DND-41 (cell line): ENCODE data around the gene ASIC3.

Experiments
- ATAC-seq: fragments of 200-7000 bp; cut with Tn5 transposase; 3 replicates; pipeline ENCODE4 v1.9.1; 2021; ENCODE audit warnings: low read depth; ENCODE audit not compliant: insufficient read depth
- DNase-seq: peaks from one replicate; pipeline ENCODE4 v3.0.0-alpha.2; 2020
- H2AFZ ChIP-seq: 2 replicates; pipeline ENCODE4 v1.6.0; 2012; ENCODE audit warnings: low read depth, low read length
- H3K27ac ChIP-seq: 2 replicates; pipeline ENCODE4 v1.5.1; 2012; ENCODE audit warnings: low read length, inconsistent platforms
- H3K27me3 ChIP-seq: fragments of 200-600 bp; sonication (generic); 2 replicates; pipeline ENCODE4 v1.6.0; 2012; ENCODE audit warnings: low read length, mild to moderate bottlenecking, inconsistent platforms; ENCODE audit not compliant: insufficient read depth, poor library complexity
- H3K36me3 ChIP-seq: 2 replicates; pipeline ENCODE4 v1.5.1; 2012; ENCODE audit warnings: low read length, inconsistent platforms; ENCODE audit not compliant: insufficient read depth
- H3K4me1 ChIP-seq: 2 replicates; pipeline ENCODE4 v1.5.1; 2012; ENCODE audit warnings: mild to moderate bottlenecking, low read length; ENCODE audit not compliant: insufficient read depth
- H3K4me2 ChIP-seq: 2 replicates; pipeline ENCODE4 v1.6.0; 2012; ENCODE audit warnings: mild to moderate bottlenecking, moderate library complexity, low read length, inconsistent platforms; ENCODE audit not compliant: insufficient read depth
- H3K4me3 ChIP-seq, 2 experiments: fragments of 200-600 bp in 1 of 2; shearing (Covaris generic) in 1 of 2; 2 replicates each; pipeline ENCODE4 v1.5.1; 2012 to 2016; ENCODE audit warnings: inconsistent platforms in 2 of 2, low read length in 2 of 2, mild to moderate bottlenecking in 2 of 2, low read depth in 1 of 2, moderate library complexity in 1 of 2
- H3K79me2 ChIP-seq: 2 replicates; pipeline ENCODE4 v1.6.0; 2012; ENCODE audit warnings: low read length, inconsistent platforms; ENCODE audit not compliant: insufficient read depth
- H3K9ac ChIP-seq: 2 replicates; pipeline ENCODE4 v1.6.0; 2012; ENCODE audit warnings: low read depth, mild to moderate bottlenecking, inconsistent platforms, low read length, moderate library complexity
- H3K9me3 ChIP-seq: 2 replicates; pipeline ENCODE4 v1.5.1; 2012; ENCODE audit warnings: low read length, moderate library complexity, mild to moderate bottlenecking, inconsistent platforms; ENCODE audit not compliant: insufficient read depth, severe bottlenecking
- H4K20me1 ChIP-seq: 2 replicates; pipeline ENCODE4 v1.6.0; 2012; ENCODE audit warnings: low read length; ENCODE audit not compliant: insufficient read depth
- EZH2 ChIP-seq: IDR thresholded peaks from 3 replicates; pipeline ENCODE4 v1.6.1; 2012; ENCODE audit warnings: borderline replicate concordance, low read depth, mild to moderate bottlenecking, moderate library complexity, low read length, inconsistent platforms; ENCODE audit not compliant: severe bottlenecking
- TF ChIP-seq, protein P1 (sequence below): IDR thresholded peaks from 2 replicates; pipeline ENCODE4 v1.5.1; 2012; ENCODE audit warnings: borderline replicate concordance, low read length, moderate library complexity, mild to moderate bottlenecking; ENCODE audit not compliant: poor library complexity, severe bottlenecking; ENCODE audit errors: extremely low read depth

ASIC3 gene

GRCh38 chr7:151014950-151015349 lies 33.4 kb upstream of the ASIC3 start:
- no peak overlapping the region for H3K9ac ChIP-seq
- no peaks in the 10 kb centered on the region for H4K20me1 ChIP-seq
- H3K9me3 ChIP-seq, result no peaks in the 10 kb centered on the region
- H3K79me2 ChIP-seq, result no peaks in the 10 kb centered on the region
- ATAC-seq, result no peak
- no peak for TF ChIP-seq EZH2
- no peak overlapping the region for H3K4me3 ChIP-seq
- no peak for DNase-seq
- no peaks in the 10 kb centered on the region for H3K36me3 ChIP-seq
- H3K27ac ChIP-seq, result no peak overlapping the region
- H3K27me3 ChIP-seq, result no peaks in the 10 kb centered on the region
- H3K4me2 ChIP-seq, result no peak overlapping the region
- H2AFZ ChIP-seq, result no peak overlapping the region
- peaks cover 17% of the 10 kb centered on the region for H3K4me1 ChIP-seq

DNA sequence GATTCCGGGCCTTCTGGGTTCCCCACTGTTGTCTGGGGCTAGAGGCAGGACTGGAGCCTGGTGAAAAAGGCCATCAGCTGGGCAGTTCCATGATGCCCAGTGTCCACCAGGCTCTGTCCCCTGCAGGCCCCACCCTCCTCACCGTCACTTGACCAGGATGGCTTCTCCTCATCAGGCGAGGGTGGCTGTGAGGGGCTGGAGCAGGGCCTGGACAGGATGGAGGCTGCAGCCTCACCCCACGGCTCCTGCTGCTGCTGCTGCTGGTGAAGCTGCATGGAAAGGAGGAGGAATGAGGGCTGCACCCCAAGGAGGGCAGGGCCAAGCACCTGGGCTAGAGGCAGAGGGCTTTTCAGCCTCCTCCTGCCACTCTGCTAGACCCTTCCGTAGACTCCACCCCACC lies 32.4 kb upstream of the ASIC3 start:
- no peak for DNase-seq
- H2AFZ ChIP-seq, result no peak overlapping the region
- TF ChIP-seq, protein P1, sequence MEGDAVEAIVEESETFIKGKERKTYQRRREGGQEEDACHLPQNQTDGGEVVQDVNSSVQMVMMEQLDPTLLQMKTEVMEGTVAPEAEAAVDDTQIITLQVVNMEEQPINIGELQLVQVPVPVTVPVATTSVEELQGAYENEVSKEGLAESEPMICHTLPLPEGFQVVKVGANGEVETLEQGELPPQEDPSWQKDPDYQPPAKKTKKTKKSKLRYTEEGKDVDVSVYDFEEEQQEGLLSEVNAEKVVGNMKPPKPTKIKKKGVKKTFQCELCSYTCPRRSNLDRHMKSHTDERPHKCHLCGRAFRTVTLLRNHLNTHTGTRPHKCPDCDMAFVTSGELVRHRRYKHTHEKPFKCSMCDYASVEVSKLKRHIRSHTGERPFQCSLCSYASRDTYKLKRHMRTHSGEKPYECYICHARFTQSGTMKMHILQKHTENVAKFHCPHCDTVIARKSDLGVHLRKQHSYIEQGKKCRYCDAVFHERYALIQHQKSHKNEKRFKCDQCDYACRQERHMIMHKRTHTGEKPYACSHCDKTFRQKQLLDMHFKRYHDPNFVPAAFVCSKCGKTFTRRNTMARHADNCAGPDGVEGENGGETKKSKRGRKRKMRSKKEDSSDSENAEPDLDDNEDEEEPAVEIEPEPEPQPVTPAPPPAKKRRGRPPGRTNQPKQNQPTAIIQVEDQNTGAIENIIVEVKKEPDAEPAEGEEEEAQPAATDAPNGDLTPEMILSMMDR, result no peak
- no peak for TF ChIP-seq EZH2
- H4K20me1 ChIP-seq, result no peaks in the 10 kb centered on the region
- ATAC-seq, result no peak
- peaks cover 17% of the 10 kb centered on the region for H3K4me1 ChIP-seq
- H3K9me3 ChIP-seq, result no peaks in the 10 kb centered on the region
- no peak overlapping the region for H3K27ac ChIP-seq
- H3K4me3 ChIP-seq, result no peak overlapping the region
- H3K4me2 ChIP-seq, result no peak overlapping the region
- no peaks in the 10 kb centered on the region for H3K36me3 ChIP-seq
- peaks cover 1% of the 10 kb centered on the region for H3K27me3 ChIP-seq
- H3K79me2 ChIP-seq, result no peaks in the 10 kb centered on the region
- no peak overlapping the region for H3K9ac ChIP-seq

- no peak for DNase-seq
- H4K20me1 ChIP-seq, result no peaks in the 10 kb centered on the region
- H3K9ac ChIP-seq, result no peak overlapping the region
- H2AFZ ChIP-seq, result no peak overlapping the region
- no peaks in the 10 kb centered on the region for H3K79me2 ChIP-seq
- H3K4me3 ChIP-seq, result no peak overlapping the region
- H3K4me1 ChIP-seq, result peaks cover 17% of the 10 kb centered on the region
- ATAC-seq, result no peak
- peaks cover 3% of the 10 kb centered on the region for H3K27me3 ChIP-seq
- no peaks in the 10 kb centered on the region for H3K36me3 ChIP-seq
- H3K9me3 ChIP-seq, result no peaks in the 10 kb centered on the region
- no peak overlapping the region for H3K4me2 ChIP-seq
- TF ChIP-seq EZH2, result no peak
- TF ChIP-seq, protein P1, result no peak
- no peak overlapping the region for H3K27ac ChIP-seq
These were observed 31.8 kb upstream of the ASIC3 start for GRCh38 chr7:151016505-151016904.

DNA sequence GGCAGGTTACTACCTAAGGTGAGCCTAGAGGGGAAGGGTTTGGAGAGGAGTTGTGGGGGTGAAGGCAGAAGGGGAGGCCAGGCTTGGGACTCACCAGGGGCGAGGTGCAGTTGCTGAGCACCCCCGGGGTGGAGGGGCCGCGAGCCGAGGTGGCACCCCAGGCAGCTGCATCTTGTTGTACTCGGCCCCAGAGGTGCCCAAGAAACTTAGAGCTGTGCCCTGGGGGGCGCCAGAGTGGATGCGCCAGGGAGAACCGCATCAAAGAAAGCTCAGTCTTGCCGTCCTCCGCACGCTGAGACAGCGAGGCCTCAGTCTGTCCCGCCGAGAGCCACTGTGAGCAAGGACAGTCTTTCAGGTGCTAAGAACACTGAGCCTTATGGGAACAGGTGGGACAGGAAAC lies 31.4 kb upstream of the ASIC3 start:
- Histone ChIP-seq H3K4me2 (peak overlapping the region; percentile 86), H3K79me2 (no peaks in the 10 kb centered on the region), H3K27me3 (peaks cover 3% of the 10 kb centered on the region), H3K27ac (no peak overlapping the region), H3K9me3 (no peaks in the 10 kb centered on the region), H3K4me1 (peaks cover 17% of the 10 kb centered on the region), H3K36me3 (no peaks in the 10 kb centered on the region), H2AFZ (no peak overlapping the region), H4K20me1 (no peaks in the 10 kb centered on the region), H3K9ac (no peak overlapping the region), H3K4me3 (0 out of 4 replicates have a peak overlapping the region, but pooled peaks of 1 of the 2 experiments have one; percentile 57)
- no peak for TF ChIP-seq EZH2
- TF ChIP-seq, protein P1, result no peak
- ATAC-seq (no peak), DNase-seq (peak; percentile 37)
